Heart left ventricle (tissue), 11 donors: ENCODE data around the gene ATRN. TPM values are rescaled to one million over a fixed set of nuclear protein-coding genes. Genes with fewer than 3 reads are reported as not detected.

Source experiments
- polyA plus RNA-seq, 2 donors: library from polyadenylated mRNA; stranded (reverse); fragments of 200-250 nt; gene quantifications; one replicate each; pipeline ENCODE4 v1.2.3, GENCODE V29; 2013
- total RNA-seq, 9 donors: library from RNA; depleted of rRNA in 2 of 9; stranded (reverse); fragments of >200 nt in 2 of 9; fragmentation: NEBNext Ultra II Directional in 3 of 9; extraction: Animal tissue kit (Norgen Biotek cat#: 25700) in 3 of 9; gene quantifications; one replicate each; pipeline versions ENCODE4 v1.1.0 to v1.2.4, GENCODE V29; 2016 to 2023
- donor health status: ischemic (EF 13 %, LVEDD 7.1; RV severe dilation, severe dysfunction).
- donor health status: healthy with polysubstance abuse.
- donor health status: DM: no; HTN: yes; CAD: no.
- donor health status: DM: no; HTN: no; CAD: no.
- donor health status: ischemic (EF 25% LVEDD 5.7; RV mildly dilated, moderate dysfunction).
- donor health status: healthy.
- donor health status: DM: yes; HTN: yes; CAD: no.
- donor health status: PGD.
- donor health status: nonischemic (EF 23%, LVEDD 6.1; RV moderate dilation, normal function).

ATRN gene
- total and polyA plus RNA-seq, 11 donors: 4.8 to 44.7 (median 32.6) TPM

Other genes with a start within 250 kb of the ATRN start
- 1 to 10 TPM in 1 of 9 donors, under 1 TPM in 7, not detected in 1; 0.11 to 1.0 (median 0.22) TPM for gene SLC4A11, start 231.8 kb upstream of the ATRN start, total RNA-seq
- under 1 TPM; 0.08 to 0.23 TPM for gene SLC4A11, start 231.8 kb upstream of the ATRN start, polyA plus RNA-seq
- gene DNAAF9, start 63.3 kb upstream of the ATRN start, total RNA-seq: 10 to 100 TPM; 16.8 to 33.9 (median 26.8) TPM
- 10 to 100 TPM in 1 of 2 donors, 1 to 10 TPM in 1; 9.6 to 16.8 TPM for gene DNAAF9, start 63.3 kb upstream of the ATRN start, polyA plus RNA-seq
- not detected for gene GFRA4, start 192.4 kb downstream of the ATRN start, total RNA-seq
- gene GFRA4, start 192.4 kb downstream of the ATRN start, polyA plus RNA-seq: not detected
- 10 to 100 TPM in 2 of 9 donors, 1 to 10 TPM in 7; 2.3 to 10.7 (median 3.5) TPM for gene ADAM33, start 211.0 kb downstream of the ATRN start, total RNA-seq
- 10 to 100 TPM in 1 of 2 donors, 1 to 10 TPM in 1; 3.2 to 21.2 TPM for gene ADAM33, start 211.0 kb downstream of the ATRN start, polyA plus RNA-seq
- gene SIGLEC1, start 241.6 kb downstream of the ATRN start, total RNA-seq: 10 to 100 TPM in 2 of 9 donors, 1 to 10 TPM in 7; 1.5 to 51.9 (median 5.7) TPM
- gene SIGLEC1, start 241.6 kb downstream of the ATRN start, polyA plus RNA-seq: 1 to 10 TPM; 1.9 to 6.1 TPM